Esophagus squamous epithelium (tissue), 5 donors: Measurements from ENCODE around the gene PCBD1. TPM values are rescaled to one million over a fixed set of nuclear protein-coding genes. Genes with fewer than 3 reads are reported as not detected.

ENCODE experiments used
- DNase-seq: peaks from one replicate; lab custom pipeline; 2025; lab: John Stamatoyannopoulos, UW
- H3K27ac ChIP-seq, 4 donors: fragments of 200-600 bp; sonication (generic); one replicate each; pipeline ENCODE4 v1.5.1; 2016 to 2019; ENCODE audit warnings: mild to moderate bottlenecking in 1 of 4
- H3K27me3 ChIP-seq, 4 donors: fragments of 200-600 bp; sonication (generic); 1 replicate in 3 of 4; 2 replicates in 1 of 4; pipeline versions ENCODE4 v1.5.1 to v1.6.0; 2017 to 2021; ENCODE audit warnings: antibody characterized with exemption in 1 of 4
- H3K36me3 ChIP-seq, 3 donors: fragments of 200-600 bp; sonication (generic); one replicate each; pipeline ENCODE4 v1.5.1; 2016 to 2019
- H3K4me1 ChIP-seq, 3 donors: fragments of 200-600 bp; sonication (generic); one replicate each; pipeline ENCODE4 v1.5.1; 2017 to 2019
- H3K4me3 ChIP-seq, 4 donors: fragments of 200-600 bp; sonication (generic); 1 replicate in 3 of 4; 2 replicates in 1 of 4; pipeline ENCODE4 v1.5.1; 2016 to 2019; ENCODE audit warnings: mild to moderate bottlenecking in 2 of 4, moderate library complexity in 1 of 4
- H3K9me3 ChIP-seq, 3 donors: fragments of 200-600 bp; sonication (generic); one replicate each; pipeline ENCODE4 v1.5.1; 2016 to 2019
- POLR2A ChIP-seq, 4 donors: fragments of 450-650 bp; IDR thresholded peaks; one replicate each; pipeline ENCODE4 v1.6.1; 2017; ENCODE audit warnings: antibody characterized with exemption in 4 of 4, mild to moderate bottlenecking in 4 of 4, moderate library complexity in 3 of 4
- WGBS, 2 donors: methylation state at CpG; one replicate each; pipeline ENCODE4 v1.1.5; 2018; 5-methylcytosine and 5-hydroxymethylcytosine counted together
- intact Hi-C: fragments of 100-400 bp; cut with DNase I; formaldehyde crosslinking; loops from one replicate; pipeline ENCODE4 v1.15.0; 2022
- total RNA-seq, 4 donors: library from RNA; depleted of rRNA; stranded (reverse); fragments of >200 nt; gene quantifications; one replicate each; pipeline ENCODE4 v1.1.0, GENCODE V29; 2016
- TF ChIP-seq, protein P1 (sequence below), 6 experiments: fragments of 450-650 bp in 4 of 6; fragments of 200-600 bp in 2 of 6; sonication (generic) in 2 of 6; IDR thresholded peaks; one replicate each; pipeline ENCODE4 v1.5.1; 2016 to 2019; ENCODE audit warnings: antibody characterized with exemption in 6 of 6, mild to moderate bottlenecking in 4 of 6, moderate library complexity in 4 of 6
- donor health status: DM: yes; HTN: yes; CAD: no.

PCBD1 gene
- total RNA-seq, 4 donors from 2014 or later = 26.2 to 56.3 (median 41.5) TPM

DNA sequence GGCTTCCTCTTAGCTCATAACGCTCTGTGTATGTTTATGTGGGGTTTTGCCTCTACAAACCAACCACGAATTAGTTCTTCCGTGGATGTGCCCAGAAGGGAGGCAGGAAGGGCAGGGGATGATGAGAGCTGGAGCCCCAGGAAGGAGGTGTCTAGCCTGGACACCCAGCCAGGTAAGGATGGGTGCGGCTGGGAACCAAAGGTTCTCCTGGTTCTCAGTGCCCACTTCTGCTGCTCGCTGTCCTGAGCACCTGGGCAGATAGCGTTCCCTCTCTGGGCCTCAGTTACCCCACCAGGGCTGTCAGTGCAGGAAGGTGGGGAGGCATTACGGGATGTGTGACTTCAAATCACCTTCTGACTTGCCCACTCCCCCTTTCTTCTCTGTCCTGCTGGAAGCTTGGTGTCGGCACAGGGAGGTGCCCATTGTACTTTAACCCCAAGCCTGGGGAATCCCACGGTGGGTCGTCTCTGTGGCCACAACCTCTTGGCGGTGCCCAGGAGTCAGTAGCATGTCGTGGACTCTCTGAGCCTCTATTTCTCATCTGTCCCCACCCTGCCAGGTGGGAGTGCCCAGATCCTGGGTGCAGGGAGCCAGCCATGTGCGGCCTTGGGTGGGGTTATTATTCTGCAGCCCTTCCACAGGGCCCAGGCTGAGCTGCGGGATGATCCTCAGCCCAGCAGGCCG is 18.7 kb upstream of the PCBD1 start:
- H3K36me3 ChIP-seq = no peaks in the 10 kb centered on the region
- no peaks in the 10 kb centered on the region for H3K9me3 ChIP-seq
- no peak overlapping the region for H3K27ac ChIP-seq
- 69 to 82% methylated on average over 8 to 9 of the region's 15 CpGs for WGBS, 2 donors
- intact Hi-C loops = no loop called here
- no peak for DNase-seq
- H3K4me3 ChIP-seq = no peak overlapping the region
- H3K27me3 ChIP-seq = peaks cover 0 to 6% (median 0%) of the 10 kb centered on the region in 4 donors
- TF ChIP-seq, protein P1, sequence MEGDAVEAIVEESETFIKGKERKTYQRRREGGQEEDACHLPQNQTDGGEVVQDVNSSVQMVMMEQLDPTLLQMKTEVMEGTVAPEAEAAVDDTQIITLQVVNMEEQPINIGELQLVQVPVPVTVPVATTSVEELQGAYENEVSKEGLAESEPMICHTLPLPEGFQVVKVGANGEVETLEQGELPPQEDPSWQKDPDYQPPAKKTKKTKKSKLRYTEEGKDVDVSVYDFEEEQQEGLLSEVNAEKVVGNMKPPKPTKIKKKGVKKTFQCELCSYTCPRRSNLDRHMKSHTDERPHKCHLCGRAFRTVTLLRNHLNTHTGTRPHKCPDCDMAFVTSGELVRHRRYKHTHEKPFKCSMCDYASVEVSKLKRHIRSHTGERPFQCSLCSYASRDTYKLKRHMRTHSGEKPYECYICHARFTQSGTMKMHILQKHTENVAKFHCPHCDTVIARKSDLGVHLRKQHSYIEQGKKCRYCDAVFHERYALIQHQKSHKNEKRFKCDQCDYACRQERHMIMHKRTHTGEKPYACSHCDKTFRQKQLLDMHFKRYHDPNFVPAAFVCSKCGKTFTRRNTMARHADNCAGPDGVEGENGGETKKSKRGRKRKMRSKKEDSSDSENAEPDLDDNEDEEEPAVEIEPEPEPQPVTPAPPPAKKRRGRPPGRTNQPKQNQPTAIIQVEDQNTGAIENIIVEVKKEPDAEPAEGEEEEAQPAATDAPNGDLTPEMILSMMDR (IDR thresholded peaks at IDR 0.05) = no peak
- no peak for TF ChIP-seq POLR2A (IDR thresholded peaks at IDR 0.05)
- H3K4me1 ChIP-seq = peaks cover 0 to 13% (median 0%) of the 10 kb centered on the region in 3 donors

DNA sequence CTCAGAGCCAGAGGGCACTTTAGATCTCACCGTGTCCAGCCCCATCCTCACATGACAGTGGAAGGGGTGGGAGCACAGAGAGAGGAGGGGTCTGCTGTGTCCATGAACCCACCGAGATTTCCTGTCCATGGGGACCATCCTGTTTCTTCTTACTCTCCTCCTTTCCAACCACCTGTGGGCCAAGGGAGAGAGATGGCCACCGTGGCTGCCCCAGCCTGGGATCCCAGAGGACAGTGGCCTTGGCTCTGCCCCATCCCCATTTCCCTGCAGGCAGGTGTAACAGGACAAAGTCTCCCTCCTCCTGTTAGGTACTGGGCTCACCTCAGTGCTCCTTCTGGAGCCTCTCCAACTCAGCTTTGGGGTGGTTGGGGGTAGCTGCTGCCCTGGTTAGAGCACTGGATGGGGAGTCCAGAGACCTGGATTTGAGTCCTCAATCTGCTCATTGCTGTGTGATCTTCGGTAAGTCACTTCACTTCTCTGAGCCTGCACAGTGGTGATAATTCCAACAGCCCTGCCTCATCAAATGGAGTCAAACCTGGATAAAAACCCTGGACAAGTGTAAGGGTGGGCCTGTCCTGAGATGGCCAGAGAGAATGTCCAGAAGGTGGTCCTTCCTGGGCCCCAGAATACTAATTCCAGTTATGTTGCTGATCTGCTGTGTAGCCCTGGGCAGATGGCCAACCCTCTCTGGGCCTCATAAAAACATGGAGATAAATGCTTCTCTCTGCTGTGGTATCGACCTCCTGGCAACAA is 17.8 kb upstream of the PCBD1 start:
- DNase-seq = no peak
- Histone ChIP-seq H3K9me3 (no peaks in the 10 kb centered on the region), H3K27me3 (peaks cover 0 to 3% (median 0%) of the 10 kb centered on the region in 4 donors), H3K27ac (no peak overlapping the region), H3K4me1 (peaks cover 0 to 13% (median 0%) of the 10 kb centered on the region in 3 donors), H3K36me3 (no peaks in the 10 kb centered on the region), H3K4me3 (no peak overlapping the region)
- intact Hi-C loops = no loop called here
- 64 to 71% methylated on average over 3 to 4 of the region's 5 CpGs for WGBS, 2 donors
- no peak for TF ChIP-seq POLR2A (IDR thresholded peaks at IDR 0.05)
- TF ChIP-seq, protein P1 (IDR thresholded peaks at IDR 0.05) = no peak

DNA sequence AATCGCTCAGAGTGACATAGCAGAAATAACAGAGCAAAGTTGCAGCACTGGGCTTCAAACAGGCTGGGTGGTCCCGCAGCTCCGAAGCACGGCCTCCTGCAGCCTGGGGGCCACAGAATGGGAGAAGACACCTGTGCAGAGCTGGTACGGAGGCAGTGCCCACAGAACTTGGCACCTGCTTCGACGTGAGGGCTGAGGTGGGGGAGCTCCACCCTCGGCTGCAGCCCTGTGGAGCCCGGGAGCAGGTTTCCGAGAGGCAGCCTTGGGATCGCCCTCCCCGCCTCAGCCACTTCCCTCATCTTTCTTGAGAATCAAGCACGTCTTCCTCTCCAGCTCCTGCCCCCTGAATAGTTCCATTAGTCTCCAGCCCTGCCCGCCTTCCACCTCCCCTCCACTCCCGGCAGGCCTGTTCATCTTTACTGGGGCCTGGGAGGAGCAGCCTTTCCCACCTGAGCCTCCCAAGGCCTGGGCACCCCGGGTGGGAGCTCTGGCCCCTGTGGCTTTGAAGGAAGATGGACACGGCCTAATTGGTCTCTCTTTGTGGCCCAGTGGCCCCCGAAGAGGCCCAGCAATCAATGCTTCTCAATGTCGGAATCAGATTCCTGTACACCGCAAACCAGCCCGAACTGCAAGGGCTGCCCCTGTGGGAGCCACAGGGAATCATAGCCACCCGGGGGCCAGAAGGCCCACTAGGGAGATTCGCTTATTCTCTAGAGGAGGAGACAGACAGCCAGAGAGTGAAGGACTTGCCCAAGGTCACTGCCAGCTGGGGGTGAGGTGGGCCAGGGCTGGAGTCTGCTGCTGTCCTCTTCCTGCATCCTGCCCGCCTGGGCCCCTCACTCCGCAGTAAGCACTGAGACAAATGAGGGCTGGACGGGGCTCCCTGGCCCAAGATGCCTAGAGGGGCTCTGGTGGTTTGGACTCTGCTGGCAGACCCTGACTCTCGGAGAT is 17.0 kb upstream of the PCBD1 start:
- Histone ChIP-seq H3K9me3 (no peaks in the 10 kb centered on the region), H3K4me1 (peaks cover 0 to 13% (median 0%) of the 10 kb centered on the region in 3 donors), H3K36me3 (no peaks in the 10 kb centered on the region), H3K4me3 (no peak overlapping the region), H3K27me3 (no peaks in the 10 kb centered on the region), H3K27ac (no peak overlapping the region)
- intact Hi-C loops = no loop called here
- 72 to 77% methylated on average over 10 to 16 of the region's 27 CpGs for WGBS, 2 donors
- DNase-seq = no peak
- TF ChIP-seq, protein P1 (IDR thresholded peaks at IDR 0.05) = no peak

DNA sequence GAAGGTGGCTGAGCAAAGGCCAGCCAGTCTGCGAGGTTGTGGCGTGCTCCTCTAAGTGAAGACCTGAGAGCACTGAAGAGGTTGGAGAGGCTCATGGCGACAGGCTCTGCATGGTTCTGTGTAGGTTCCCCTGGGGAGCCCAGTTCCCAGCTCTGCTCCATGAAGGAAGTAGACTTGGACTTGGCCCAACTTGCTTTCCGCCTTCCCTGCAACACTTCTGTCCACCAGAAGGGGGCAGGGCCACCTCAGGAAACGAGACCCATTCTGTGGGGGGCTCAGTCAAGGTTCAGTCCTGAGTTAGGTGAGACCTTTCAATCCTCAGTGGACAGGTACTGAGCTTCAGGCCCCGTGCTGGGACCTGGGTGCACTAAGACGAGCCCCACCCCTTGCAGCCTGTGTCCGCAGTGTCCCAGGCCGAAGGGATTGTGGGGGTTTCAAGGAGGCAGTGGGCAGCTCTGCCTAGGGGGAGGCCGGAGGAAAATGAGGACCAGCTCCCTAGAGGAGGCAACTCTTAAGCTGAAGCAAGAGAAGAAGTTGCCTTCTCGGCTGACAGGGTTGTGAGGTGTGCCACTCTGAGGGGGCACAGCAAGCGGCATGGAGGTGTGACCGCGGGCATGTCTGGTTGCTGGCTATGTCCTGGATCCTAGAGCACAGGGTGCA is 15.0 kb upstream of the PCBD1 start:
- H3K27ac ChIP-seq = no peak overlapping the region
- WGBS, 2 donors = 40 to 53% methylated on average over 1 to 11 of the region's 14 CpGs
- H3K27me3 ChIP-seq = no peaks in the 10 kb centered on the region
- DNase-seq = no peak
- no peak for TF ChIP-seq POLR2A (IDR thresholded peaks at IDR 0.05)
- TF ChIP-seq, protein P1 (IDR thresholded peaks at IDR 0.05) = peak; percentile 32 to 88 (median 79)
- no peak overlapping the region for H3K4me3 ChIP-seq
- no peaks in the 10 kb centered on the region for H3K36me3 ChIP-seq
- H3K4me1 ChIP-seq = peaks cover 0 to 21% (median 0%) of the 10 kb centered on the region in 3 donors
- intact Hi-C loops = no loop called here
- no peaks in the 10 kb centered on the region for H3K9me3 ChIP-seq
